ENCODE data around the gene HIKESHI. TPM values are rescaled to one million over a fixed set of nuclear protein-coding genes. Genes with fewer than 3 reads are reported as not detected.
A peak's percentile ranks its signal among the peaks of the same experiment; 100 is the strongest.

Gene HIKESHI, protein sequence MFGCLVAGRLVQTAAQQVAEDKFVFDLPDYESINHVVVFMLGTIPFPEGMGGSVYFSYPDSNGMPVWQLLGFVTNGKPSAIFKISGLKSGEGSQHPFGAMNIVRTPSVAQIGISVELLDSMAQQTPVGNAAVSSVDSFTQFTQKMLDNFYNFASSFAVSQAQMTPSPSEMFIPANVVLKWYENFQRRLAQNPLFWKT
- polyA plus RNA-seq: 100 to 1,000 TPM in 1 of 3 donors, 10 to 100 TPM in 2; 80.6 to 108 (median 87.6) TPM

DNA sequence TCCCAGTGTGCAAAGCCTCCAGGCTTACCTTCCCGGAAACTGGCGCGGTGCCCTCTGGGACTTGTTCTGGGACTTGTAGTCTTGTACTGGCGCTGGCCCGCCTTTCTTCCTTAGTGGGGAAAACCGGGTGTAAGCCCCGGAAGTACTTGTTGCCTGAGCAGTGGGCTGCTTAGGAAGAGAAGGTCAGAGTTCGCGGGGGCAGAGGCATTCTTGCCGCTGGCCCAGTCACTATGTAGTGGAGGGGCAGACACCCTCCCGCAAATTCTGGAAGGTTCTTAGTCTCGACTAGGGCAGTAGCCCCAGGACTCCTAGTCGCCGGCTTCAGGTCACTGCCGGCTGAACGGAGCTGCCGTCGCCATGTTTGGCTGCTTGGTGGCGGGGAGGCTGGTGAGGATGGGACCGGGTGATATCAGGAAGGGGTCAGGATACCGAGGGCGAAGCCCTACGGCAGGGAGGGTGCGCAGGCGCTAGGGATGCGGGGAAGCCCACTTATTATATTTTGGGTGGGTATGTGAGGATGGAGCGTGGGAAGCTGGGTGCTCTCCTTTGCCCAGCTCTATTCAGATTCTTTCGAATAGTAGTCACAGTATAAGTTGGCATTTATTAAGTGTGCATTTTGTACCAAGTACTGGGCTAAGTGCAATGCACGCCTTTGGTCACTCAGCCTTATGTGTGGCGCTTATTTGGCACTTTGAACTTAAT, at the start of gene HIKESHI:
Gene HIKESHI (plus strand): TSS at position 149 of the 702 bp plus-strand sequence. CDS start 209 bp downstream, at position 358.
- peaks cover 0 to 3% (median 2%) of the 10 kb centered on the region in 3 donors for H3K27me3 Mint-ChIP-seq (ENCODE audit: low read depth in 3 of 3)
- H3K4me1 Mint-ChIP-seq: peaks cover 25 to 39% of the 10 kb centered on the region in 2 donors
- H3K27ac Mint-ChIP-seq: peak within 1 kb of the TSS; percentile 88 to 99 (median 97)
- H3K4me3 Mint-ChIP-seq: peak within 1 kb of the TSS; percentile 97 to 100 (median 99)
- peaks cover 0 to 4% (median 0%) of the 10 kb centered on the region in 3 donors for H3K36me3 Mint-ChIP-seq
- no peaks in the 10 kb centered on the region for H3K9me3 Mint-ChIP-seq
- DNase-seq: peak; percentile 79 to 84 (median 80)

DNA sequence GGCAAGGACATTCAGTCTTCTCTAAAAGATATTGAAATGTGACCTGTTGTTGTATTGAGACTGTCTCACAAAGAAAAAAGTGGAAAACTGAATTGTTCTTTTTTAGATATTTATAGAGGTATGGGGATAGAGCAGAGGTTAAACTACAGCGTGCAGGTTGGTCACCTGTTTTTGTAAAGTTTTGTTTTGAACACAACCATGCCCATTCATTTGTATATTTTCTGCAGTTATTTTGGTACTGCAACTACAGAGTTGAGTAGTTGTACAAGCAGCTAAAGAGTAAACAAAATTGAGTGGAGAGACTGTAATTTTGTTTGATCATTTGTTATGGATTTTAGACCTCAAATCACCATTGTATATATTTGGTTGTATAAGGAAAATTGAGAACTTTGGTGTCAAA, 46.1 kb upstream of the HIKESHI start:
- peaks cover 4 to 19% of the 10 kb centered on the region in 2 donors for H3K4me1 Mint-ChIP-seq
- peaks cover 6 to 14% (median 6%) of the 10 kb centered on the region in 3 donors for H3K36me3 Mint-ChIP-seq
- DNase-seq: no peak
- no peaks in the 10 kb centered on the region for H3K27me3 Mint-ChIP-seq (ENCODE audit: low read depth in 3 of 3)
- no peak overlapping the region for H3K27ac Mint-ChIP-seq
- no peak overlapping the region for H3K4me3 Mint-ChIP-seq
- H3K9me3 Mint-ChIP-seq: no peaks in the 10 kb centered on the region

DNA sequence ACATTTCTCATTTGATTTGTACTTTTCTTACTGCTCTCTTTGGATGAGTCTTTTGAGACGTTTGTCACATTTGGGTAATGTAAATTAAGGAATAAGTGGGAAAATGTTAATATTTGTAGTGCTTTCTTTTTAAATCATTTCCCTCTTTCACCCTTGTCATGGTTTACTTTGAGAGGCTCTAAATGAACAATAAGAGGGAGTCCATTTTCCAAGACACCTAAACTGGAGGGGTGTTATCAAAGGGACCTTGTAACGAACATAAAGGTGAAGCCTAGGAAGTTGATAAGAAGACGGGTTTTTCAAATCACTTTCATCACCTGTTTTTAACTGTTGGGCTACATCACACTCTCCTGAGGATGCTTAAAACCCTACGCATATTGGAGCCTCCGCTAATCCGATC, 45.4 kb upstream of the HIKESHI start:
- Mint-ChIP-seq H3K9me3 (no peaks in the 10 kb centered on the region), H3K36me3 (peaks cover 6 to 14% (median 6%) of the 10 kb centered on the region in 3 donors), H3K4me1 (peaks cover 1 to 12% of the 10 kb centered on the region in 2 donors), H3K27me3 (ENCODE audit: low read depth in 3 of 3) (no peaks in the 10 kb centered on the region), H3K27ac (no peak overlapping the region), H3K4me3 (no peak overlapping the region)
- no peak for DNase-seq

DNA sequence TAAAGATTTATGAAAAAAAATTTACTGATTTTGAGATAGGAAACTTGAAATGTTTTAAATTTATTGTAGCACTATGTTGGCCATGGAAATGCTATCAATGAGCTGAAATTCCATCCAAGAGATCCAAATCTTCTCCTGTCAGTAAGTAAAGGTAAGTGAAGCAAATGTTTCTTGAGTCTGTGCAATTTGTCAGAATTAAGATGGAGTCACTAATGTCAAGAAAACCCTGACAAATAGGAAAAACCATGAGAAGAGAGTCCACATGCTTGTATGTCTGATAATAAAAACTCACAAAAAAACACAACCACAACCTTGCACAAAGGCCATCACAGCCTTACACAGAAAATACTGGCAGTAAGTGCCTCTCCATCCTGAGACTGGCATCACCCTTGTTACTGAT, 44.6 kb upstream of the HIKESHI start:
- H3K9me3 Mint-ChIP-seq: no peaks in the 10 kb centered on the region
- H3K27ac Mint-ChIP-seq: peak overlapping the region in 1 of 6 donors; percentile 20
- no peak for DNase-seq
- H3K4me3 Mint-ChIP-seq: no peak overlapping the region
- peaks cover 5 to 15% (median 6%) of the 10 kb centered on the region in 3 donors for H3K36me3 Mint-ChIP-seq
- H3K4me1 Mint-ChIP-seq: peaks cover 1 to 3% of the 10 kb centered on the region in 2 donors
- H3K27me3 Mint-ChIP-seq (ENCODE audit: low read depth in 3 of 3): no peaks in the 10 kb centered on the region

DNA sequence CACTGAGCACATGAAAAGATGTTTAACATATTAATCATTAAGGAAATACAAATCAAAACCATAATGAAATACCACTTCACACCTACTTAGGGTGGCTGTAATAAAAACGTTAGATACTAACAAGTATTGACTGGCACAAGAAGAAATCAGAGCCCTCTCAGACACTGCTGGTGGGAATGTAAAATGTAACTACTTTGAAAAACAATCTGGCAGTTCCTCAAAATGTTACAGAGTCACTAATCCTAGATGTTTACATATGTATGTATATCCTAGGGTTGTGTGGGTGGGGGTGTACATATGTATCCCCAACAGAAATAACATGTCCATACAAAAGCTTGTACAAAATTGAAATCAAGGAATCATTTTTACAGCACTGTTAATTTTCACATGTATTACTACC, 42.3 kb upstream of the HIKESHI start:
- H3K9me3 Mint-ChIP-seq: no peaks in the 10 kb centered on the region
- no peak overlapping the region for H3K27ac Mint-ChIP-seq
- no peaks in the 10 kb centered on the region for H3K27me3 Mint-ChIP-seq (ENCODE audit: low read depth in 3 of 3)
- H3K36me3 Mint-ChIP-seq: peaks cover 6 to 29% (median 12%) of the 10 kb centered on the region in 3 donors
- H3K4me1 Mint-ChIP-seq: peaks cover 0 to 1% of the 10 kb centered on the region in 2 donors
- no peak overlapping the region for H3K4me3 Mint-ChIP-seq
- no peak for DNase-seq

DNA sequence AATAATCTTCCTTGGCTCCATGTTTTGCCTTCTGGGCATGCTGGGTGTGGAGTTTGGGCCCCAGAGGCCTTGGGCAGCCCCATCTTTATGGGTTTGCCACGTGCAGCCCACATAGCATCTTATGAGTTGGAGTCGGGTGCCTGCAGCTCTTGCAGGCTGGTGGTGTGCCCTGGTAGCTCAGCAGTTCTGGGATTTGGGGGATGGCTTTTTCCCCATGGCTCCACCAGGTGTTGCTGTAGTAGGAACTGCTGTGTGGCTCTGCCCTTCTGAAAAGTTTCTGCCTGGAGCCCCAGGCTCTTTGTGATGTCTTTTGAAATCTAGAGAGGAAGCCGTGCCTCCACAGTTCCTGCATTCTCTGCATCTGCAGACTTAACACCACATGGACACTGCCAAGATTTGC, 40.7 kb upstream of the HIKESHI start:
- no peak for DNase-seq
- Mint-ChIP-seq H3K36me3 (peaks cover 6 to 32% (median 12%) of the 10 kb centered on the region in 3 donors), H3K9me3 (no peaks in the 10 kb centered on the region), H3K4me1 (no peaks in the 10 kb centered on the region), H3K4me3 (no peak overlapping the region), H3K27me3 (ENCODE audit: low read depth in 3 of 3) (no peaks in the 10 kb centered on the region), H3K27ac (no peak overlapping the region)

DNA sequence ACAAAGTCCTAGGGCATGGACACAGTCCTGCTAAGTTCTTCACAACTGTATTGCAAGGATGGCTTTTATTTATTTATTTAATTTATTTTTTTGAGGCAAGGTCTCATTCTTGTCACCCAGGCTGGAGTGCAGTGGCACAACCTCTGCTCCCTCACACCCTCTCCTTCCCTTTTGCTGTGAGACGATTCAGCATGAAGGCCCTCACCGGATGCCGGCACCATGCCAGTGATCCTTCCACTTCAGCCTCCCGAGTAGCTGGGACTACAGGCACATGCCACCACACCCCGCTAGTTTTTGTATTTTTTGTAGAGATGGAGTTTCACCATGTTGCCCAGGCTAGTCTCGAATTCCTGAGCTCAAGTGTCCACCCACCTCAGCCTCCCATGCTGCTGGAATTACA, 39.7 kb upstream of the HIKESHI start:
- Mint-ChIP-seq H3K4me3 (no peak overlapping the region), H3K9me3 (no peaks in the 10 kb centered on the region), H3K4me1 (no peaks in the 10 kb centered on the region), H3K27me3 (ENCODE audit: low read depth in 3 of 3) (no peaks in the 10 kb centered on the region), H3K27ac (no peak overlapping the region), H3K36me3 (peaks cover 6 to 32% (median 12%) of the 10 kb centered on the region in 3 donors)
- no peak for DNase-seq

DNA sequence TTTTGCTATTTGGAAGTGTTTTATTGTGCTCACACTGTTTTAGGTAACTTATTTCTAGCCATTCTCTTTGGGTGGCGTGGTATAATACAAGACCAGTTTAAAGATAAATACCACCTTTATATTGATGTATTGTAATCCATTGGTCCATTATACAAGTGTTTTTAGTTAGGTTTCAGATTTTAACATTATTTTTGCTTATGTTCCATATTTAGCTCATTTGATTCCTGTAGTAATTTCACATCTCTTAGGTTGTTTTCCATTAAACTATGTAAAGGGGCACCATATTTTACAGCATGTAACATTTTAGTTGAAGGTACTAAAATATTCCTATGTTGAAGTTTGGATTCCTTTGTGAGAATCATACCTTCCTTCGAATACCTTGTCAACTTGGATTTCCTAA, 37.4 kb upstream of the HIKESHI start:
- no peak overlapping the region for H3K27ac Mint-ChIP-seq
- H3K4me1 Mint-ChIP-seq: no peaks in the 10 kb centered on the region
- H3K9me3 Mint-ChIP-seq: no peaks in the 10 kb centered on the region
- DNase-seq: no peak
- no peak overlapping the region for H3K4me3 Mint-ChIP-seq
- H3K27me3 Mint-ChIP-seq (ENCODE audit: low read depth in 3 of 3): peaks cover 0 to 2% (median 0%) of the 10 kb centered on the region in 3 donors
- H3K36me3 Mint-ChIP-seq: peaks cover 11 to 38% (median 17%) of the 10 kb centered on the region in 3 donors

DNA sequence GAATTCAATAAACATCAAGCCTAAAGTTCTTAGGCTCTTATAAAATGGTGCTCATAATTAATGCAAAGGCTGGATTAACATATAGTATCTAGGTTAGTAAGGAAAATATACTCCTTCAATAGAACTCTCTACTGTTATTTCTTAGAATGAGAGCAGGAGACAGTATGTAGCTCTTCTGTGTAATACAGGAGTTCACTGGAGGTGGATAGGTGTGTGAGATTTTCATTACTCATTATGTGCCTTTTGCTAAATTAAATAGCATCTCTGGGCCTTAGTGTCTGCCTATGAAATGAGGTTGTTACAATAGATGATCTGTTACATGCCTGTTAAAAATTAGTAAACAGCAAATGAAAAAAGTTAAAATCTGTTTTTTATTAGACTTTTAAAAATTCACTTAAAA, 36.8 kb upstream of the HIKESHI start:
- peaks cover 16 to 38% (median 22%) of the 10 kb centered on the region in 3 donors for H3K36me3 Mint-ChIP-seq

DNA sequence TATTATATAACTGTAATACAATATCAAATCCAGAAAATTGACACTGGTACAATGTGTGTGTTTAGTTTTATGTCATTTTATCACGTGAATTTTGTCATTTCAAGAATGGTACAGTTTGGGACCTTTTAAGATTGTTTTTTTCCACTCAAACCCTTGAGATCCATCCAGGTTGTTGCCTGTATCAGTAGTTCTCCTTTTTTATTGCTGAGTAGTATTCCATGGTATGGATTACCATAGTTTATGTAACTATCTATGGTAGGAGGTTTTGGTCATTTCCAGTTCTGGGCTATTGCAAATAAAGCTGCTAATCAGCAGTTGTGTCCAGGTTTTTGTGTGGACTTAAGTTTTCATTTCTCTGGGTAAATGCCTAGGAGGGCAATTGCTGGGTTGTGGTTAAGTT, 32.4 kb upstream of the HIKESHI start:
- DNase-seq: no peak
- Mint-ChIP-seq H3K4me1 (peaks cover 0 to 2% of the 10 kb centered on the region in 2 donors), H3K27me3 (ENCODE audit: low read depth in 3 of 3) (peaks cover 0 to 2% (median 0%) of the 10 kb centered on the region in 3 donors), H3K36me3 (peaks cover 19 to 26% (median 24%) of the 10 kb centered on the region in 3 donors), H3K4me3 (no peak overlapping the region), H3K9me3 (no peaks in the 10 kb centered on the region), H3K27ac (peak overlapping the region in 1 of 6 donors; percentile 68)

More for the DNA sequence above, 36.8 kb upstream of the HIKESHI start:
- H3K9me3 Mint-ChIP-seq: no peaks in the 10 kb centered on the region
- no peak for DNase-seq
- H3K4me1 Mint-ChIP-seq: no peaks in the 10 kb centered on the region
- no peak overlapping the region for H3K4me3 Mint-ChIP-seq
- no peak overlapping the region for H3K27ac Mint-ChIP-seq
- H3K27me3 Mint-ChIP-seq (ENCODE audit: low read depth in 3 of 3): peaks cover 0 to 2% (median 0%) of the 10 kb centered on the region in 3 donors

DNA sequence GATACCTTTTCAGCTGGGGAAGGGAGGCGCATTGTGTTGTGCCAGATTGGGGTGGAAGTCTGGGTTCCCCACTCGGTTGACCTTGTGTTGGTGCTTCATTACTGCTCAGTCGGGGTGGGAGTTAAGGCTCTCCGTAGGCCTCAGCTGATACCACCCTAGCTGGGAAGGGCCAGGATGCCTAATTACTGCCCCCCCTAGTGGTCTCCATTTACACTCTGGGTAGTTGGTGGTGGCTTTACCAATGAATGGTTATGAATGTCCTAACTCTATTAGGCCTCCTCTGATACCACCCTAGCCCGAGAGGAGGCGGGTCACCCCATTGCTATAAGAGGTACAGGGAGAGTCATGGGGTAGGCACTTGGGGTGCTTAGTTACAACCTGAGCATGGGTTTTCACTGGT, 27.5 kb upstream of the HIKESHI start:
- Mint-ChIP-seq H3K27me3 (ENCODE audit: low read depth in 3 of 3) (no peaks in the 10 kb centered on the region), H3K36me3 (peaks cover 18 to 33% (median 31%) of the 10 kb centered on the region in 3 donors), H3K4me1 (peaks cover 0 to 2% of the 10 kb centered on the region in 2 donors), H3K4me3 (no peak overlapping the region), H3K27ac (peak overlapping the region in 1 of 6 donors; percentile 40), H3K9me3 (no peaks in the 10 kb centered on the region)
- peak in 1 of 3 donors; percentile 6 for DNase-seq

DNA sequence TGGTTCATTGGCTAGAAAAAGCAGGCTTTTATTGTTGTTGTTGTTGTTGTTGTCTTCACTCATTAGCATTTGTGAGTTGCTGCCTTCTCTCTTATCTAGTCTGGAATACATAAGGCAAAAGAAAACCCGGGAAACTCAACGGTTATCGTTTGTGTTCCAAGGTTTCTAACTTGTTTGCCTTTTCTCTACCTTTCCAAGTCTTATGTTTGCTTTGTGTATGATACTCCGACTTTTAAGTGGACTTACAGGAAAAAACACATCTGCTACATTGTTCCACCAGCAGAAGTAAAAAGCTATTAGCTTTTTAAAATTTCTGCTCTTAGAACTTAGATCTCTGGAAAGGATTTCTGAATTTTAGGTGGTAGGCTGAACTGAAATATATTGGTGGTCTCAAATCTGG, 27.0 kb upstream of the HIKESHI start:
- H3K27me3 Mint-ChIP-seq (ENCODE audit: low read depth in 3 of 3): no peaks in the 10 kb centered on the region
- H3K36me3 Mint-ChIP-seq: peaks cover 19 to 36% (median 33%) of the 10 kb centered on the region in 3 donors
- H3K4me1 Mint-ChIP-seq: peaks cover 0 to 2% of the 10 kb centered on the region in 2 donors
- H3K9me3 Mint-ChIP-seq: no peaks in the 10 kb centered on the region
- H3K4me3 Mint-ChIP-seq: no peak overlapping the region
- no peak overlapping the region for H3K27ac Mint-ChIP-seq
- DNase-seq: no peak

DNA sequence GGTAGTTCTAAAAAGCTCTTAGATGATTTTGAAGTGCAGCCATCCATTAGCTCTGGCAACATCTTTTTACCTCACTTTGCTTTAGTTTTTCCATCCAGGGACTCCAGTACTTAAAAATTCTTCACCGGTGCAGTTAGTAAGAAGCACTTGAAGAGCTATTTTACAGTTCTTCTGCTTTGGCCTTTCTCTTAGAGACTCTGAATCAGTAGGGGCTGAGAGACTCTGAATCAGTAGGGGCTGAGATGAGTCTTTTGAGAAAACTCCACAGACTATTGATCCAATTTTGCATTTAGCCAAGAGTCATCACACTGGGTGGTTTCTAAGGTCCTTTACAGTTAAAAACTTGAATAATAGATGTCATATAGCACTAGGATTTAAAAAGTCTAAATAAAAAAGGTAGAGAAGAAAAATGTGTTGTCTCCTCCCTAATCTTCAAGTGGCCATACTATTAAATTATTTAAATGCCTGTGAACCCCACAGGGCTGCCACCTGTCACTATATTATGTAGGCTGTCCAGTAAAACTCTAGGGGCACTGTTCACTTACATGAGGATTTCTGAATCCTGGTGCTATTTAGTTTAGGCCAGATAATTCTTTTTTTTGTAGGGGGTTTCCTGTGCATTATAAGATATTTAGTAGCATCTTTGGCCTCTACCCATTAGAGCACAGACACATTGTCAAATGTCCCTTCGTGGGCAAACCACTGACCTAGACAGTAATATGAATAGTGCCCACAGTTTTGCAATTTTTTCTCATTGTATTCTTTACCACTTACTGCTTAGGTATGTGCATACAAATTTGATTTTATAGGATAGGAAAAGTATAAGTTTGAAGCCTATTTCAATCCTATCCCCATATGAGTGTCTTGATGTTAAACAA, 26.3 kb upstream of the HIKESHI start:
- Mint-ChIP-seq H3K9me3 (no peaks in the 10 kb centered on the region), H3K27me3 (ENCODE audit: low read depth in 3 of 3) (no peaks in the 10 kb centered on the region), H3K36me3 (peaks cover 22 to 40% (median 31%) of the 10 kb centered on the region in 3 donors), H3K27ac (no peak overlapping the region), H3K4me1 (peaks cover 0 to 2% of the 10 kb centered on the region in 2 donors), H3K4me3 (no peak overlapping the region)
- no peak for DNase-seq

All from immature natural killer cell (primary cell).